ENCODE results near the gene CKMT2. TPM values are rescaled to one million over a fixed set of nuclear protein-coding genes. Genes with fewer than 3 reads are reported as not detected.

Gene CKMT2
- total and polyA plus RNA-seq, 2 experiments from 2014 or later = 5.0 to 7.8 TPM

- Histone ChIP-seq H3K4me2 (no peak overlapping the region), H3K79me2 (no peaks in the 10 kb centered on the region), H3K9me3 (ENCODE audit: low read depth) (no peaks in the 10 kb centered on the region), H3K9me2 (replicated peaks; ENCODE audit: insufficient read depth) (no peaks in the 10 kb centered on the region), H3K27me3 (no peaks in the 10 kb centered on the region), H3K4me3 (no peak overlapping the region), H3K36me3 (replicated peaks; ENCODE audit: insufficient read depth, low read depth) (no peaks in the 10 kb centered on the region), H3K4me1 (ENCODE audit: insufficient read depth) (no peaks in the 10 kb centered on the region), H2AFZ (no peak overlapping the region), H4K20me1 (ENCODE audit: insufficient read depth, poor library complexity, severe bottlenecking) (no peaks in the 10 kb centered on the region), H3K27ac (no peak overlapping the region)
- no peak for DNase-seq (ENCODE audit: low spot score)
- TF ChIP-seq EZH2 (IDR thresholded peaks at IDR 0.05; ENCODE audit: borderline replicate concordance) (no peak), EZH2phosphoT487 (IDR thresholded peaks at IDR 0.05; ENCODE audit: low read depth, severe bottlenecking, unreplicated experiment) (no peak)
- TF ChIP-seq, protein P1, sequence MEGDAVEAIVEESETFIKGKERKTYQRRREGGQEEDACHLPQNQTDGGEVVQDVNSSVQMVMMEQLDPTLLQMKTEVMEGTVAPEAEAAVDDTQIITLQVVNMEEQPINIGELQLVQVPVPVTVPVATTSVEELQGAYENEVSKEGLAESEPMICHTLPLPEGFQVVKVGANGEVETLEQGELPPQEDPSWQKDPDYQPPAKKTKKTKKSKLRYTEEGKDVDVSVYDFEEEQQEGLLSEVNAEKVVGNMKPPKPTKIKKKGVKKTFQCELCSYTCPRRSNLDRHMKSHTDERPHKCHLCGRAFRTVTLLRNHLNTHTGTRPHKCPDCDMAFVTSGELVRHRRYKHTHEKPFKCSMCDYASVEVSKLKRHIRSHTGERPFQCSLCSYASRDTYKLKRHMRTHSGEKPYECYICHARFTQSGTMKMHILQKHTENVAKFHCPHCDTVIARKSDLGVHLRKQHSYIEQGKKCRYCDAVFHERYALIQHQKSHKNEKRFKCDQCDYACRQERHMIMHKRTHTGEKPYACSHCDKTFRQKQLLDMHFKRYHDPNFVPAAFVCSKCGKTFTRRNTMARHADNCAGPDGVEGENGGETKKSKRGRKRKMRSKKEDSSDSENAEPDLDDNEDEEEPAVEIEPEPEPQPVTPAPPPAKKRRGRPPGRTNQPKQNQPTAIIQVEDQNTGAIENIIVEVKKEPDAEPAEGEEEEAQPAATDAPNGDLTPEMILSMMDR (IDR thresholded peaks at IDR 0.05; ENCODE audit: poor library complexity) = no peak
- WGBS (ENCODE audit: low lambda C conversion rate, missing lambda C conversion rate) = 95% methylated on average over 10 of the region's 10 CpGs
Measured at GRCh38 chr5:81235287-81236072, 2.4 kb downstream of the CKMT2 start.

DNA sequence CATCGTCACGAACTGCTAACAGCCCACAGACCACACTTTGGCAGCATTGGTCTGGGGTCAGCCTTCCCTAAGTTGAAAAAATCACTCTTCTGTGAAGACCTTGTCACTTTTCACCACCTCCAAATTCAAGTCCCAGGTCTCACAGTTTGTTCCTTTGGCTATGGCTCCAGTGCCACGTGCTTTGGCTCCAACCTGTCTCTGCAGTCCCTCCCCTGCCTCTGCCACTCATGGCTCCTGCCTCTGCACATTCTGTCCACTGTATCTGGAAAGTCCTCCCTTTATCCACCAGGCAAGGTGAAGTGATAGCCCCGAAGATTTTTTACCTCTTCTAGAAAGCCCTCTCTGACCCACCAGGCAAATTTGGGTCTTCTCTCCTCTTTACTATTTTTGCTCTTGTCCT lies 5.3 kb downstream of the CKMT2 start:
- H3K79me2 ChIP-seq = no peaks in the 10 kb centered on the region
- TF ChIP-seq, protein P1 (IDR thresholded peaks at IDR 0.05; ENCODE audit: poor library complexity) = no peak
- TF ChIP-seq EZH2phosphoT487 (IDR thresholded peaks at IDR 0.05; ENCODE audit: low read depth, severe bottlenecking, unreplicated experiment) = no peak
- TF ChIP-seq EZH2 (IDR thresholded peaks at IDR 0.05; ENCODE audit: borderline replicate concordance) = no peak
- no peaks in the 10 kb centered on the region for H3K27me3 ChIP-seq
- H3K4me1 ChIP-seq (ENCODE audit: insufficient read depth) = peaks cover 10% of the 10 kb centered on the region
- H4K20me1 ChIP-seq (ENCODE audit: insufficient read depth, poor library complexity, severe bottlenecking) = no peaks in the 10 kb centered on the region
- DNase-seq (ENCODE audit: low spot score) = no peak
- H3K27ac ChIP-seq = no peak overlapping the region
- H3K4me3 ChIP-seq = no peak overlapping the region
- WGBS (ENCODE audit: low lambda C conversion rate, missing lambda C conversion rate) = 94% methylated on average over 4 of the region's 4 CpGs
- H3K4me2 ChIP-seq = no peak overlapping the region
- H3K36me3 ChIP-seq (replicated peaks; ENCODE audit: insufficient read depth, low read depth) = no peaks in the 10 kb centered on the region
- H3K9me3 ChIP-seq (ENCODE audit: low read depth) = no peaks in the 10 kb centered on the region
- no peaks in the 10 kb centered on the region for H3K9me2 ChIP-seq (replicated peaks; ENCODE audit: insufficient read depth)
- no peak overlapping the region for H2AFZ ChIP-seq

DNA sequence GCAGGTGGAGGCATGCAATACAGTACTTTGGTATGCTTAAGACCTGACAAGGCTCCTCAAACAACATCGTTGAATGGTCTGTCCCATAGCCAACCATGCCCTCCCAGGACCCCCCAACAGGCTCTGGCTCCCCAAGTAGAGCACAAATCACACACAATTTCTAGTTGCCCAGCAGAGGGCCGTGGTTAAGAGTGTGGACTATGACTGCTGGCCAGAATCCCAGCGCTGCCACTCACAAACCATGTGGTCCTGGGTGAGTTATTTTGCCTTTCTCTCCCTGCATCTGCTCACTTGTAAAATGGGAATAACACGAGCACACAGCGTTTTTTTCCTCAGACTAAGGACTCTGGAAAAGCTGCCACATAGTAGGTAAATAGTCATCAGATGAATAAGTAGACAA lies 6.5 kb downstream of the CKMT2 start:
- Histone ChIP-seq H3K4me3 (no peak overlapping the region), H3K27me3 (no peaks in the 10 kb centered on the region), H3K36me3 (replicated peaks; ENCODE audit: insufficient read depth, low read depth) (no peaks in the 10 kb centered on the region), H3K4me1 (ENCODE audit: insufficient read depth) (peaks cover 10% of the 10 kb centered on the region), H3K9me3 (ENCODE audit: low read depth) (no peaks in the 10 kb centered on the region), H4K20me1 (ENCODE audit: insufficient read depth, poor library complexity, severe bottlenecking) (no peaks in the 10 kb centered on the region), H3K27ac (no peak overlapping the region), H3K79me2 (no peaks in the 10 kb centered on the region), H3K9me2 (replicated peaks; ENCODE audit: insufficient read depth) (no peaks in the 10 kb centered on the region), H3K4me2 (no peak overlapping the region), H2AFZ (no peak overlapping the region)
- TF ChIP-seq, protein P1 (IDR thresholded peaks at IDR 0.05; ENCODE audit: poor library complexity) = no peak
- no peak for TF ChIP-seq EZH2 (IDR thresholded peaks at IDR 0.05; ENCODE audit: borderline replicate concordance)
- TF ChIP-seq EZH2phosphoT487 (IDR thresholded peaks at IDR 0.05; ENCODE audit: low read depth, severe bottlenecking, unreplicated experiment) = no peak
- WGBS (ENCODE audit: low lambda C conversion rate, missing lambda C conversion rate) = 96% methylated on average over 5 of the region's 5 CpGs
- DNase-seq (ENCODE audit: low spot score) = no peak

Data from hepatocyte (in vitro differentiated cells).